ENCODE data around the gene OSER1. TPM values are rescaled to one million over a fixed set of nuclear protein-coding genes. Genes with fewer than 3 reads are reported as not detected.
A peak's percentile ranks its signal among the peaks of the same experiment; 100 is the strongest.
"Not testable (repeated sequence)": the region's sequence is repeated elsewhere in the genome, so short reads cannot be mapped to it uniquely, and the experiment has no call there.

OSER1 gene
- total RNA-seq, 2 donors from 2014 or later = 23.3 to 31.9 TPM

- not testable (repeated sequence) for H3K36me3 ChIP-seq; H3K4me3 ChIP-seq; H3K9ac ChIP-seq (ENCODE audit: low read depth in 2 of 2, low read length in 2 of 2); H3K27me3 ChIP-seq; H3K9me3 ChIP-seq; H3K4me1 ChIP-seq; H3K27ac ChIP-seq
- DNase-seq = peak; percentile 63
- intact Hi-C loops (cut with DNase I) = loop anchor here (2.0 kb wide), 1 partner anchor 74 kb away; no protein-coding TSS in a partner anchor
- peak; percentile 75 for TF ChIP-seq CTCF (IDR thresholded peaks at IDR 0.05)
Observed at GRCh38 chr20:44190197-44190852, 20.2 kb downstream of the OSER1 start.

- Histone ChIP-seq H3K9ac (ENCODE audit: low read depth in 2 of 2, low read length in 2 of 2) (no peak overlapping the region), H3K27ac (no peak overlapping the region)
- intact Hi-C loops (cut with DNase I) = loop anchor here (10.0 kb wide), 1 partner anchor 434 kb away; no protein-coding TSS in a partner anchor
Observed at GRCh38 chr20:44188752-44189151, 21.8 kb downstream of the OSER1 start.

GRCh38 chr20:44187772-44188709 lies 22.5 kb downstream of the OSER1 start:
- TF ChIP-seq CTCF (IDR thresholded peaks at IDR 0.05) = no peak
- no peaks in the 10 kb centered on the region for H3K4me1 ChIP-seq
- DNase-seq = no peak
- no peaks in the 10 kb centered on the region for H3K27me3 ChIP-seq
- H3K36me3 ChIP-seq = no peaks in the 10 kb centered on the region
- intact Hi-C loops (cut with DNase I) = loop anchor here (10.0 kb wide), 1 partner anchor 433 kb away; no protein-coding TSS in a partner anchor
- H3K9me3 ChIP-seq = no peaks in the 10 kb centered on the region
- peak overlapping the region in 1 of 2 donors; percentile 66 for H3K9ac ChIP-seq (ENCODE audit: low read depth in 2 of 2, low read length in 2 of 2)
- peak overlapping the region; percentile 35 for H3K4me3 ChIP-seq
- peak overlapping the region; percentile 47 for H3K27ac ChIP-seq

More at GRCh38 chr20:44188752-44189151, 21.8 kb downstream of the OSER1 start:
- Histone ChIP-seq H3K27me3 (no peaks in the 10 kb centered on the region), H3K4me1 (no peaks in the 10 kb centered on the region), H3K9me3 (no peaks in the 10 kb centered on the region), H3K4me3 (no peak overlapping the region), H3K36me3 (no peaks in the 10 kb centered on the region)
- TF ChIP-seq CTCF (IDR thresholded peaks at IDR 0.05) = no peak
- no peak for DNase-seq

DNA sequence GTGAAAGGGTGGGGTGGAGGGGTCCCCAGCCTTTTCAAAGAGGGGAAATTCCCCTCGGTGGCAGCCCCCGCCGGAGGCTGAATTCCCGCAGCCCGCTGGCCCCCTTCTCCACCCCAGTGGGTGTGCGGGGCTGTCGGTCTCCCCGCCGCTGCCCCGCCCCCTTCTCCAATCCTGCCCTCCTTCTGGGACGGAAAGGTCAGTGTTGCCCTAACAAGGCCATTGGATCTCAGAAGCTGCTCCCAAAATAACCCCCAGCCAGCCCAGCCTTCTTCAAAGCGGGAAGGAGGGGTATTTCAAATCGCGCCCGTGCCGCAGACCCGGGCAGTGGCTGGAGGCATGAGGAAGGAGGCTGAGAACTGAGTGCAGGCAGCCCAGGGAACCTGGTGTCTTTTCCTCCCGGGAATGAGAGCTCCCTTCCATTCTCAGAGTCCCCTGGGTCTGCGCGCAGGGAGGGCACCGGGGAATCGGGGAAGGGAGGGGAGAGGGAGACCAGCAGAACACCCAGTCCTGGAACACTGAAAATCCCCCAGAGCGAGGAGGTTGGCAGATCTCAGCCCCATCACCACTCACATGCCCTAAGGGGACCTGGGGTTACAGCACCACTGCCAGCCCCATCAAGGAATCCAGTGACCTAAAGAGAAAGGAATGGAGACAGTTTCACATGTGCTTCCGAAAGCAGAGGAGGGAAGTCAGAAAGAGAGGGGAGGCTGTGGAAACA lies 23.4 kb downstream of the OSER1 start, which contains the start of gene JPH2:
Gene JPH2 (minus strand): TSS at position 135 of the 718 bp plus-strand sequence. CDS start 483 bp downstream, outside the sequence.
- Histone ChIP-seq H3K9me3 (no peaks in the 10 kb centered on the region), H3K27me3 (no peaks in the 10 kb centered on the region), H3K36me3 (no peaks in the 10 kb centered on the region), H3K9ac (ENCODE audit: low read depth in 2 of 2, low read length in 2 of 2) (peak within 1 kb of the TSS; percentile 26 to 66), H3K4me3 (peak within 1 kb of the TSS; percentile 35), H3K4me1 (no peaks in the 10 kb centered on the region), H3K27ac (peak within 1 kb of the TSS; percentile 47)
- intact Hi-C loops (cut with DNase I) = loop anchor here (10.0 kb wide), 1 partner anchor 432 kb away; no protein-coding TSS in a partner anchor
- no peak for TF ChIP-seq CTCF (IDR thresholded peaks at IDR 0.05)
- peak; percentile 64 for DNase-seq

- DNase-seq = peak; percentile 52
- H3K9ac ChIP-seq (ENCODE audit: low read depth in 2 of 2, low read length in 2 of 2) = peak overlapping the region; percentile 26 to 66
Observed at GRCh38 chr20:44186674-44187053, 23.9 kb downstream of the OSER1 start.

More at GRCh38 chr20:44186674-44187053, 23.9 kb downstream of the OSER1 start:
- Histone ChIP-seq H3K27ac (peak overlapping the region; percentile 47), H3K9me3 (no peaks in the 10 kb centered on the region), H3K27me3 (no peaks in the 10 kb centered on the region), H3K4me3 (peak overlapping the region; percentile 35), H3K36me3 (no peaks in the 10 kb centered on the region), H3K4me1 (no peaks in the 10 kb centered on the region)
- TF ChIP-seq CTCF (IDR thresholded peaks at IDR 0.05) = no peak
- intact Hi-C loops (cut with DNase I) = loop anchor here (10.0 kb wide), 1 partner anchor 432 kb away; no protein-coding TSS in a partner anchor
